Osteoblast (primary cell): ENCODE measurements around the gene KAZN. TPM values are rescaled to one million over a fixed set of nuclear protein-coding genes. Genes with fewer than 3 reads are reported as not detected.

ENCODE experiments used
- DNase-seq: peaks from one replicate; pipeline ENCODE4 v3.0.0; 2011; ENCODE audit warnings: low spot score, mixed read lengths; ENCODE audit not compliant: insufficient read length; ENCODE audit errors: missing footprints
- H2AFZ ChIP-seq: 2 replicates; pipeline ENCODE4 v1.6.0; 2011; ENCODE audit warnings: mild to moderate bottlenecking, low read length
- H3K27ac ChIP-seq: 2 replicates; pipeline ENCODE4 v1.5.1; 2011; ENCODE audit warnings: mild to moderate bottlenecking, low read depth, low read length, moderate library complexity
- H3K27me3 ChIP-seq: 2 replicates; pipeline ENCODE4 v1.6.0; 2012; ENCODE audit warnings: mild to moderate bottlenecking, control low read depth, inconsistent platforms, low read length, moderate library complexity; ENCODE audit not compliant: insufficient read depth
- H3K36me3 ChIP-seq: 2 replicates; pipeline ENCODE4 v1.5.1; 2011; ENCODE audit warnings: mild to moderate bottlenecking, low read length, control low read depth, moderate library complexity; ENCODE audit not compliant: insufficient read depth
- H3K4me1 ChIP-seq: 2 replicates; pipeline ENCODE4 v1.5.1; 2011; ENCODE audit warnings: mild to moderate bottlenecking, low read length, control low read depth, moderate library complexity; ENCODE audit not compliant: insufficient read depth
- H3K4me2 ChIP-seq: 2 replicates; pipeline ENCODE4 v1.6.0; 2011; ENCODE audit warnings: mild to moderate bottlenecking, low read length; ENCODE audit not compliant: insufficient read depth
- H3K4me3 ChIP-seq: fragments of 200-600 bp; sonication (generic); 3 replicates; pipeline ENCODE4 v1.5.1; 2012; ENCODE audit warnings: mild to moderate bottlenecking, low read length, inconsistent platforms; ENCODE audit not compliant: insufficient read depth
- H3K79me2 ChIP-seq: 2 replicates; pipeline ENCODE4 v1.6.0; 2012; ENCODE audit warnings: mild to moderate bottlenecking, low read length, control low read depth, inconsistent platforms; ENCODE audit not compliant: insufficient read depth
- H3K9me3 ChIP-seq: 2 replicates; pipeline ENCODE4 v1.5.1; 2011; ENCODE audit warnings: low read depth, low read length, control low read depth
- H4K20me1 ChIP-seq: 2 replicates; pipeline ENCODE4 v1.6.0; 2012; ENCODE audit warnings: mild to moderate bottlenecking, low read length, control low read depth; ENCODE audit not compliant: insufficient read depth
- CTCF ChIP-seq: IDR thresholded peaks from 2 replicates; pipeline ENCODE4 v1.5.1; 2011; ENCODE audit warnings: mild to moderate bottlenecking, low read depth, low read length, moderate library complexity; ENCODE audit errors: extremely low read depth
- total RNA-seq: library from RNA; depleted of rRNA; stranded (reverse); fragments of >200 nt; gene quantifications from 2 replicates; pipeline ENCODE4 v1.2.3, GENCODE V29; 2012

KAZN gene
- total RNA-seq, 1 donor, result 9.0 TPM

- Histone ChIP-seq H3K27me3 (no peaks in the 10 kb centered on the region), H3K79me2 (no peaks in the 10 kb centered on the region), H3K4me3 (no peak overlapping the region), H3K36me3 (no peaks in the 10 kb centered on the region), H3K9me3 (no peaks in the 10 kb centered on the region), H3K4me1 (peaks cover 6% of the 10 kb centered on the region), H3K4me2 (no peak overlapping the region), H3K27ac (no peak overlapping the region), H2AFZ (no peak overlapping the region), H4K20me1 (no peaks in the 10 kb centered on the region)
- no peak for TF ChIP-seq CTCF
- no peak for DNase-seq
These were observed 186.6 kb downstream of the KAZN start for GRCh38 chr1:14784790-14785773.

GRCh38 chr1:14786109-14786675 lies 187.7 kb downstream of the KAZN start:
- no peak for DNase-seq
- H3K79me2 ChIP-seq, result no peaks in the 10 kb centered on the region
- no peaks in the 10 kb centered on the region for H4K20me1 ChIP-seq
- H3K9me3 ChIP-seq, result no peaks in the 10 kb centered on the region
- H3K36me3 ChIP-seq, result no peaks in the 10 kb centered on the region
- H3K27ac ChIP-seq, result no peak overlapping the region
- no peak overlapping the region for H3K4me3 ChIP-seq
- H3K4me1 ChIP-seq, result peaks cover 6% of the 10 kb centered on the region
- H2AFZ ChIP-seq, result no peak overlapping the region
- H3K27me3 ChIP-seq, result no peaks in the 10 kb centered on the region
- H3K4me2 ChIP-seq, result no peak overlapping the region
- TF ChIP-seq CTCF, result no peak

GRCh38 chr1:14786681-14787080 lies 188.2 kb downstream of the KAZN start:
- TF ChIP-seq CTCF, result no peak
- Histone ChIP-seq H3K9me3 (no peaks in the 10 kb centered on the region), H4K20me1 (no peaks in the 10 kb centered on the region), H3K4me3 (no peak overlapping the region), H3K27ac (no peak overlapping the region), H3K27me3 (no peaks in the 10 kb centered on the region), H3K79me2 (no peaks in the 10 kb centered on the region), H2AFZ (no peak overlapping the region), H3K4me2 (no peak overlapping the region), H3K4me1 (peaks cover 6% of the 10 kb centered on the region), H3K36me3 (no peaks in the 10 kb centered on the region)
- no peak for DNase-seq

- H3K4me1 ChIP-seq, result peaks cover 6% of the 10 kb centered on the region
- TF ChIP-seq CTCF, result no peak
- H3K79me2 ChIP-seq, result no peaks in the 10 kb centered on the region
- no peaks in the 10 kb centered on the region for H3K36me3 ChIP-seq
- H3K27ac ChIP-seq, result no peak overlapping the region
- H3K4me3 ChIP-seq, result no peak overlapping the region
- no peak overlapping the region for H3K4me2 ChIP-seq
- no peak overlapping the region for H2AFZ ChIP-seq
- H3K9me3 ChIP-seq, result no peaks in the 10 kb centered on the region
- H3K27me3 ChIP-seq, result no peaks in the 10 kb centered on the region
- DNase-seq, result no peak
- H4K20me1 ChIP-seq, result no peaks in the 10 kb centered on the region
These were observed 189.1 kb downstream of the KAZN start for GRCh38 chr1:14787604-14788003.
